8988T (cell line): ENCODE data around the gene HOXB6.

Source experiments
- DNase-seq: peaks from one replicate; pipeline ENCODE4 v3.0.0; 2011

HOXB6 gene

DNA sequence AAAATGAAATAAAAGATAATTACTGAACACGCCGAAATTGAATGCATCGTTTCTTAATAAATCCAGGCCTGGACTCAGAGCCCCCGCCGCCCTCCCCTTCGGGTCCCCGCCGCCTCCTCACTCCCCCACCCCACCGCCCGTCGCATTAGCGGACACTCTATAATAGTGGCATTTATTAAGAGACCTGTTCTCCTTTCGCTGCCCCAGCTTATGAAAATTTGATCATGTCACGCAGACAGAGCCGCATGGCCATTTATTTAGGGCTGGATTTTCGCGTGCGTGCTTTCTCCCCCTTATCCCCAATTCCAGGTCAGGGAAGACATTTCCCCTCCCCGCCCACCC lies 53.6 kb downstream of the HOXB6 start:
- no peak for DNase-seq

DNA sequence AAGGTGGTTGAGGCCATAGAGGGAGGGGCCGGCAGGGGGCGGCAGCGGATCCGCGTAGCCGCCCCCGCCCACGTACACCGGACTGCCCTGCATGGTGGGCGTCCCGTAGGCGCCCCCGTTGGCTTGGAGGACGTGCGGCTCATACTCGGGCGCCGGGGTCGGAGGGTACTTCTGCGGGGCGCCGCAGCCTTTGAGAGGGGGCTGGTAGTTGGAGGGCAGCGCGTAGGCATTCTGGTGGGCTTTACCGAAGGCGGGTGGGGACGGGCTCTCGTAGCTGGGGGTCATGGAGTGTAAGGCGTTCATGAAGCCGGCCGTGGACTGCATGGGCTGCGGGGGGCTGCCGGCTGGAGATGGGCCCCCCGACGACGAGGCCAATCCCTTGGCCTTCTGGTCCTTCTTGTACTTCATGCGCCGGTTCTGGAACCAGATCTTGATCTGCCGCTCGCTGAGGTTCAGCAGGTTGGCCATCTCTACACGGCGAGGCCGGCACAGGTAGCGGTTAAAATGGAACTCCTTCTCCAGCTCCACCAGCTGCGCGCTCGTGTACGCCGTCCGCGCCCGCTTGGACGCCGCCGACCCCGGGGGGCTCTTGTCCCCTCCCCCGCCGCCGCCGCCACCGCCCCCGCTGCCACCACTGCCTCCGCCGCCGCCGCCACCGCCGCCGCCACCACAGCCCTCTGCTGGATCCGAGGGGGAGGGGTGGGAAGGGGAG lies 54.1 kb downstream of the HOXB6 start:
- DNase-seq, result no peak

DNA sequence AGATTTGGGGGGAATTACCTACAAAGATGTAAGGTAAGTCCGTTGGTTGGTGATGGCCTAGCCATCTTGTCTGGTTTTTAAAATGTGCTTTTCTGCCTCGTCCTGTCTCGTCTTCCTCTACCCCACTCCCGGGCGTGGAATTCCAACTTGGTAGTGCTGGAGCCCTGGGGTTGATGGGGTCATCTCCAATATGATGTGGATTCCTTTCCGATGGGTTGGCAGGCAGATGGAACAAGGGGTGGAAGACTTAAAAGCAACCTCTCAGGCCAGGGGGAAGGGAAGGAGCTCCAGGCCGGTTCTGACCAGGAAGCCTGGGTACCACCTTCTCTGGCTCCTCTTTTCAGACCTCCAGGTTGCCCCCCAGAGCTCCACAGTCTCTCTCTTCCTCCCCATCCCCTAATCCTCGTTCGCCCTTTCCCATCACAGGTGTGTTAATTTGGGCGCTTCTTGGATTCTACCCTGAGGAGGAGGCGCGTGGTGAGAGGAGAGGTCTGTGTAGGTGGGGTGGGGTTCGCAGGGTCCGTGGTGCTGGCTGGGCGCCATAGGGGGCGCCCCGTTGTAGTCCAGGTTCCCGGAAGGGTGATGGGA lies 54.8 kb downstream of the HOXB6 start:
- DNase-seq, result no peak

- DNase-seq, result no peak
Observed at GRCh38 chr17:48549281-48549630, 55.5 kb downstream of the HOXB6 start.

GRCh38 chr17:48548523-48549280 lies 56.1 kb downstream of the HOXB6 start:
- no peak for DNase-seq

DNA sequence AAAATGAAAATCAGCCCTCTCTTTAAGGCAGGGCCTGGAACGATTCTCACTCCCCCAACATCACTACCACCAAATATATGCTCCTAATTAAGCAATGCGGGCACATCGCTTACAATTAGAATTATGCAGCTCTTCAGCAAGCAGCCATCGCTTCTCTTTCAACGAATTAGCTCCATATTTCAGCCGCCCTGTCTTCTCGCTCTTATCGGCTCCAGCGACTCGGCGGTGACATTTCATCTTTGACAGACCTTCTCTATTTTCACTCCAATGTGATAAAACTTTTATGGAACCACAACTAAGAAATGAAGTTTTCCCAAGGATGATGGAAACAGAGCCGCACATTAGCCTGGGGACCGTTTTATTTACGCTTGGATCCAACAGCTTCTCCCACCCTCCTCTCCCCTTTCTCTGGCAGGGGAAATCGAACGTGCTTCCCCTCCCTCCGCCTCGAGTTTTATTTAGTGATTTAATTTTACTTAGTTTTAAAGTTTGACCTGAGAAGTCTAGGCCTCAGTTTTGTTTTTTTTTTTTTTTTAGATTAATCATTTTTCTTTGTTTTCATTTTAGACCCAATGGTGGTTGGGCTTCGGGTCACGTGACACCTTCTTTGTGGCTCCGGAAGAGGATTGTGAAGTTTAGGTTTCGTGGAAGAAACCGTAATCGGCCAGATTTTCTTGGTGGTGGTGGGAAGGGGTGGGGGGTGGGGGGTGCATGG lies 56.8 kb downstream of the HOXB6 start:
- no peak for DNase-seq

DNA sequence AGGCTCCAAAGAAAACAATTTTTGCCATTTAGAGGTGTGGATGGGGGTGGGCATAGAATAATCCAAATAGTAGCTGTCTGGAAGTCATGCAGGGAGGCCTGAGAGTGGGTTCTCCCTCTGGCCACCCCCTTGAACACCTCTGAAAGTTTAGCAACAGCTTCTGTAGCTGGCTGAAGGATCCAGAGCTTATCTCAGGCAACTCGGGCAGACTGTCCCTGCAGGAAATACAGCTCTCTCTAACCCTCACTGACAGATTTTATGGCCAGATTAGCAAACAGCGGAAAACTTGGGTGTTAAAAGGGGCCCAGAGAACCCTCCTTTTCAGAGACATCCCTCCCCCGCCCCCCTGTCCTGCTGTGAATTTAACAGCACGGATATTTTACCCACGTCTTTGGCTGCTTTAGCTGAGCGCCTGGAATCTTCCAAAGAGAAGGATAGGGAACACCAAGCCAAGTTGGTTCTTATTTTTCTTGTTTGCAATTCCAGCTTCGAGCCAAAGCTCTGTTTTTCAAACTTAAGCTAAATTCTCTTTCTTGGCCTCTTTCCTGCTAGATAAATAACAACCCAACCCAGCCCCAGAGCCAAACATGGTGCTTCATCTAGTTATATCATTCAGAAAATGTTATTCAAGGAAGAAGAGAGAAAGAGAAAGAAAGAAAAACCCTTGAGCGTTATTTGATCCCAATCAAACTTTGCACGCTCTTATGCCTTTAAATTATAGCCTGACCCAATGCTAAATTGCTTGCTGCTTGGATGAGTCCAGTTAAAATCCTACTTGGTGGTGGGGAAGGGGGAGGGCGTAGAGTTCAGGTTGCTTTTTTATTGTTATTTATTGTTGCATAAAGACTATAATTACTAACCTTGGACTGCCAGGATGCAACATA lies 57.6 kb downstream of the HOXB6 start:
- DNase-seq, result no peak

DNA sequence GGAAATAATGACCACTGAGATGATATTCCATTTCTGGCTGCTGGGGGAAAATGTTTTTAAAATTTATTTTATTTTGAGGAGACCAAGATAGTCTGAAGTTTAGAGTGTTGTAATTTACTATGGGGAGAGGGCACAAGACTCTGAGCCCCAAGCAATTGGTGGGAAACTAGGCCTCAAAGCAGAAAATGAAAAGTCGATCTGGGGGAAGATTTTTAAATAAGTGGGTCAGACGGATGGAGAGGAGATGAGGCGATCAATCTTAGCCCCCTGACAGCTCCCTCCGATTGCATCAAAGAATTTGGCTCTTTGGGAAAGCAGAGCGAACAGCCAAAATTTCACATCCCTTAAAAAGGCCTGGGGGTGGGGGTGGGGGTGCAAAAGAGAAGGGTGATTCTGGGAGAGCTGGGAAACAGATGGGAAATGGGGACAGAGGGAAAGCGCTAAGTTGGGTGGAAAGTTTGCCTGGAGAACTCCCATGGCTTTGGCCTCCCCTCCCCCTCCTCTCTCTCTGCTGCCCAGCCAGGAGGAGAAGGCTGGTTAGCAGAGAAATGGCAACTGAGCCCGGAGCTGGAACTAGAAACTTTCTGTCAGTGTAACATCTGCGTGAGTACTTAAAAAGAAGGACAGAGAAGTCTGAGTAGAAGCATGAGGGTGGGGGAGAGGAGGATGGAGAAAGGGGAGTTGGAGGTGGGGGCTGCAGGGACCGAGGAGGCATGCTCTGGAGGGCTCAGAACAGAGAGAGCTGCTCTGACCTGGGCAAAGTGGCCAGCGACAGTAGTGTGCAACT lies 58.5 kb downstream of the HOXB6 start:
- DNase-seq, result no peak
